GM12878 (cell line): Measurements from ENCODE around the gene PRDM1. TPM values are rescaled to one million over a fixed set of nuclear protein-coding genes. Genes with fewer than 3 reads are reported as not detected.
A peak's percentile ranks its signal among the peaks of the same experiment; 100 is the strongest.

Experiments used
- BMI1 ChIP-seq: fragments of 450-650 bp; IDR thresholded peaks from 2 replicates; pipeline ENCODE4 v1.6.1; 2016; ENCODE audit warnings: mild to moderate bottlenecking, moderate library complexity, borderline replicate concordance
- CBX5 ChIP-seq: sonication (generic); IDR thresholded peaks from 2 replicates; pipeline ENCODE4 v1.6.1; 2016; ENCODE audit warnings: low read depth, moderate library complexity, mild to moderate bottlenecking, inconsistent platforms
- CHD4 ChIP-seq: fragments of 200-600 bp; sonication (generic); IDR thresholded peaks from 2 replicates; pipeline ENCODE4 v1.6.1; 2016; ENCODE audit warnings: mild to moderate bottlenecking
- DPF2 ChIP-seq: fragments of 450-650 bp; IDR thresholded peaks from 2 replicates; pipeline ENCODE4 v1.6.1; 2017; ENCODE audit warnings: mild to moderate bottlenecking
- EED ChIP-seq: sonication (generic); IDR thresholded peaks from 2 replicates; pipeline ENCODE4 v1.6.1; 2016; ENCODE audit warnings: antibody characterized with exemption, low read depth
- ELK1 ChIP-seq: IDR thresholded peaks from 2 replicates; pipeline ENCODE4 v1.6.1; 2012; ENCODE audit warnings: low read depth, low read length, improper control_type of control experiment
- ESRRA ChIP-seq: IDR thresholded peaks from 2 replicates; pipeline ENCODE4 v1.6.1; 2012; ENCODE audit warnings: mild to moderate bottlenecking, low read length, improper control_type of control experiment
- HCFC1 ChIP-seq: fragments of 150-350 bp; IDR thresholded peaks from 2 replicates; pipeline ENCODE4 v1.6.1; 2014; ENCODE audit warnings: low read length
- IRF4 ChIP-seq: IDR thresholded peaks from 2 replicates; pipeline ENCODE4 v1.6.1; 2011; ENCODE audit warnings: low read depth, low read length
- MEF2B ChIP-seq: fragments of 450-650 bp; IDR thresholded peaks from 2 replicates; pipeline ENCODE4 v1.6.1; 2018; ENCODE audit warnings: mild to moderate bottlenecking, moderate library complexity; ENCODE audit not compliant: partially characterized antibody, poor library complexity, severe bottlenecking
- NFIC ChIP-seq: IDR thresholded peaks from 2 replicates; pipeline ENCODE4 v1.6.1; 2012; ENCODE audit warnings: low read depth, mild to moderate bottlenecking, inconsistent platforms, low read length, moderate library complexity
- PBX3 ChIP-seq: IDR thresholded peaks from 2 replicates; pipeline ENCODE4 v1.6.1; 2011; ENCODE audit warnings: mild to moderate bottlenecking, low read depth, low read length, moderate library complexity; ENCODE audit not compliant: insufficient replicate concordance
- POLR2AphosphoS5 ChIP-seq: IDR thresholded peaks from 2 replicates; pipeline ENCODE4 v1.6.1; 2011; ENCODE audit warnings: mild to moderate bottlenecking, low read length, inconsistent platforms
- POU2F2 ChIP-seq: IDR thresholded peaks from 3 replicates; pipeline ENCODE4 v1.6.1; 2011; ENCODE audit warnings: low read depth, mild to moderate bottlenecking, low read length, borderline replicate concordance
- RELB ChIP-seq: fragments of 450-650 bp; IDR thresholded peaks from 2 replicates; pipeline ENCODE4 v1.6.1; 2017; ENCODE audit warnings: low read depth, mild to moderate bottlenecking, moderate library complexity
- RFX5 ChIP-seq: IDR thresholded peaks from 2 replicates; pipeline ENCODE4 v1.6.1; 2011; ENCODE audit warnings: low read depth, low read length, improper control_type of control experiment
- RUNX3 ChIP-seq: IDR thresholded peaks from 2 replicates; pipeline ENCODE4 v1.6.1; 2012; ENCODE audit warnings: low read length, inconsistent platforms
- SP1 ChIP-seq: IDR thresholded peaks from one replicate; pipeline ENCODE4 v1.6.1; 2011; ENCODE audit warnings: low read depth, low read length
- TARDBP ChIP-seq: IDR thresholded peaks from 2 replicates; pipeline ENCODE4 v1.6.1; 2016; ENCODE audit warnings: borderline replicate concordance
- TCF3 ChIP-seq: IDR thresholded peaks from 2 replicates; pipeline ENCODE4 v1.6.1; 2012; ENCODE audit warnings: low read depth, mild to moderate bottlenecking, low read length, borderline replicate concordance; ENCODE audit not compliant: insufficient read depth
- TCF7 ChIP-seq: IDR thresholded peaks from 2 replicates; pipeline ENCODE4 v1.6.1; 2014; ENCODE audit warnings: antibody characterized with exemption, borderline replicate concordance
- ZBTB33 ChIP-seq: fragments of 450-650 bp; IDR thresholded peaks from 2 replicates; pipeline ENCODE4 v1.6.1; 2017; ENCODE audit warnings: mild to moderate bottlenecking
- ZNF687 ChIP-seq: fragments of 450-650 bp; IDR thresholded peaks from 2 replicates; pipeline ENCODE4 v1.6.1; 2017; ENCODE audit warnings: mild to moderate bottlenecking, moderate library complexity
- polyA plus RNA-seq, 11 experiments: library from polyadenylated mRNA; depleted of rRNA in 4 of 11; unstranded in 6 of 11; stranded (reverse) in 5 of 11; fragments of >200 nt; fragmentation: Nextera tagmentation in 4 of 11; fragmentation: Illumina TruSeq in 1 of 11; extraction: Ambion mirVana in 4 of 11; extraction: Trizol in 1 of 11; gene quantifications; 1 replicate in 1 of 11; 2 replicates in 10 of 11; pipeline versions ENCODE4 v1.2.1 to v1.2.3, GENCODE V29; 2011 to 2016; ENCODE audit warnings: inconsistent platforms in 2 of 11, missing spikeins in 2 of 11, low read depth in 1 of 11
- total RNA-seq, 4 experiments: library from RNA; depleted of rRNA in 3 of 4; stranded (reverse); fragments of >200 nt in 3 of 4; fragmentation: Illumina TruSeq in 1 of 4; extraction: Trizol in 1 of 4; gene quantifications; 2 replicates each; pipeline versions ENCODE4 v1.2.1 to v1.2.3, GENCODE V29; 2013 to 2021

Gene PRDM1
- total and polyA plus RNA-seq, 10 of the 15 experiments (the other 5 are each of a cell fraction or from before 2014, with no cell fraction given): 1.9 to 15.8 (median 4.1) TPM

GRCh38 chr6:106125925-106126435 lies 39.8 kb downstream of the PRDM1 start (continued):
- TF ChIP-seq ZBTB33 (no peak), TARDBP (no peak), BMI1 (peak; percentile 33; the same call in 1 of the 2 replicates), POU2F2 (no peak), PBX3 (no peak), RUNX3 (peak; percentile 76), EED (peak; percentile 86), NFIC (peak; percentile 83), IRF4 (peak; percentile 28; the same call in 1 of the 2 replicates), TCF3 (no peak), SP1 (no peak), CBX5 (0 out of 2 replicates have a peak, but pooled peaks have one; percentile 26), HCFC1 (no peak), MEF2B (peak; percentile 39), ELK1 (no peak), POLR2AphosphoS5 (no peak), ZNF687 (no peak), RELB (peak; percentile 51; the same call in 1 of the 2 replicates), ESRRA (no peak), TCF7 (no peak), RFX5 (no peak), DPF2 (peak; percentile 81), CHD4 (no peak)
